ENCODE data around the gene MAP2K3. TPM values are rescaled to one million over a fixed set of nuclear protein-coding genes. Genes with fewer than 3 reads are reported as not detected.

MAP2K3 gene
- total and polyA plus RNA-seq, 2 of the 8 experiments (the other 6 are each of a cell fraction or from before 2014, with no cell fraction given), result 16.9 to 33.5 TPM

DNA sequence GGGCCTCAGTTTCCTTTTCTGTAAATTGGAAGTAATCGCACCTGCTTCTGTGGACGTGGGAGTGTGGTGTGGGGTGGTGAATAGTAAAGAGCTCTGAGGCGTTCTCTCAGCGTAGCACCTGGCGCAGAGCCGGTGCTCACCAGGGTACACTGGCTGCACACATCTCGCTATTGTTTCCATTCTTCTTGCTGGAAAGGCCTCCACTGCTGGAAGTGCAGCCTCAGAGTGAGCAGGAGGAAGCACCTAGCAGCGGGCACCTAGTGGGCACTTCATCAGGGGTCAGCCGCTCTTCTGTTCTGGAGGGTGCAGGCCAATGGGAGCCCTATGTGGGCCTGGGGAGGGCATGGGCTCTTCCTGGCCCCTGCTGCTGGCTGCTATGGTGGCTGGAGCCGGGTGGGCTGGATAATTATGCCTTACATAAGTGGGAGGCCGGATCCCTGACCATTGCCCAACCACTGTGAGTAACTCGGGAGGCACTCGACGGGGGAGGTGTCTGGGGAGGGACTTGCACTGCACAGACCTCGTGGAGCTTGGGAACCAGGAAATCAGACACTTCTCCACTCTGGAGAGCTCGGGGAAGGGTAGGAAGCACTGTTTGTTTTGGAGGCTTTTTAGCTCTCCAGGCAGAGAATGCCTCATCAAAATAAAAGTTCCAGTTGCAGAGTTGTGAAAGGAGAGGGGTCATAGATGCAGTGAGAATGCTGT, 1.7 kb downstream of the MAP2K3 start (continued):
- no peak for TF ChIP-seq CREB1 (IDR thresholded peaks at IDR 0.05)
- no peak for TF ChIP-seq SP2 (IDR thresholded peaks at IDR 0.05; ENCODE audit: low read length)
- TF ChIP-seq SRF (IDR thresholded peaks at IDR 0.05; ENCODE audit: low read depth, low read length), result no peak
- TF ChIP-seq NANOG (IDR thresholded peaks at IDR 0.05; ENCODE audit: insufficient read depth, low read depth, low read length, poor library complexity, severe bottlenecking), result no peak
- TF ChIP-seq HDAC2 (IDR thresholded peaks at IDR 0.05; ENCODE audit: borderline replicate concordance in 1 of 2, low read depth in 2 of 2, low read length in 2 of 2), result no peak
- no peak for TF ChIP-seq MAFK (IDR thresholded peaks at IDR 0.05; ENCODE audit: low read depth, low read length)
- TF ChIP-seq CHD1 (IDR thresholded peaks at IDR 0.05; ENCODE audit: low read depth, low read length), result no peak
